Measurements from ENCODE around the gene VOPP1.
"Not testable (repeated sequence)": the region's sequence is repeated elsewhere in the genome, so short reads cannot be mapped to it uniquely, and the experiment has no call there.

Gene VOPP1

GRCh38 chr7:55572378-55573233 lies at the start of gene VOPP1:
TSS of gene VOPP1 (minus strand) at chr7:55572502. CDS start at chr7:55572324, 178 bp downstream.
- peak; percentile 79 for DNase-seq (ENCODE audit: low spot score)

GRCh38 chr7:55618913-55619312 lies 46.6 kb upstream of the VOPP1 start:
- no peak for DNase-seq (ENCODE audit: low spot score)

- DNase-seq (ENCODE audit: low spot score), result not testable (repeated sequence)
Measured at GRCh38 chr7:55614365-55615064, 42.2 kb upstream of the VOPP1 start.

GRCh38 chr7:55609726-55610125 lies 37.4 kb upstream of the VOPP1 start:
- DNase-seq (ENCODE audit: low spot score), result not testable (repeated sequence)

- DNase-seq (ENCODE audit: low spot score), result not testable (repeated sequence)
Measured at GRCh38 chr7:55605661-55606060, 33.4 kb upstream of the VOPP1 start.

GRCh38 chr7:55597944-55598499 lies 25.7 kb upstream of the VOPP1 start:
- peak; percentile 65 for DNase-seq (ENCODE audit: low spot score)

- DNase-seq (ENCODE audit: low spot score), result not testable (repeated sequence)
Measured at GRCh38 chr7:55597214-55597739, 25.0 kb upstream of the VOPP1 start.

GRCh38 chr7:55595511-55595910 lies 23.2 kb upstream of the VOPP1 start:
- DNase-seq (ENCODE audit: low spot score), result no peak

- DNase-seq (ENCODE audit: low spot score), result no peak
Measured at GRCh38 chr7:55594870-55595269, 22.6 kb upstream of the VOPP1 start.

- DNase-seq (ENCODE audit: low spot score), result no peak
Measured at GRCh38 chr7:55594414-55594813, 22.1 kb upstream of the VOPP1 start.

- peak; percentile 81 for DNase-seq (ENCODE audit: low spot score)
Measured at GRCh38 chr7:55593515-55594318, 21.4 kb upstream of the VOPP1 start.

- DNase-seq (ENCODE audit: low spot score), result no peak
Measured at GRCh38 chr7:55593172-55593514, 20.8 kb upstream of the VOPP1 start.

- DNase-seq (ENCODE audit: low spot score), result no peak
Measured at GRCh38 chr7:55592492-55592891, 20.2 kb upstream of the VOPP1 start.

GRCh38 chr7:55591282-55591931 lies 19.1 kb upstream of the VOPP1 start:
- DNase-seq (ENCODE audit: low spot score), result no peak

- DNase-seq (ENCODE audit: low spot score), result no peak
Measured at GRCh38 chr7:55590517-55591281, 18.4 kb upstream of the VOPP1 start.

- no peak for DNase-seq (ENCODE audit: low spot score)
Measured at GRCh38 chr7:55589905-55590304, 17.6 kb upstream of the VOPP1 start.

- DNase-seq (ENCODE audit: low spot score), result no peak
Measured at GRCh38 chr7:55588976-55589604, 16.8 kb upstream of the VOPP1 start.

GRCh38 chr7:55588379-55588699 lies 16.0 kb upstream of the VOPP1 start:
- DNase-seq (ENCODE audit: low spot score), result no peak

- no peak for DNase-seq (ENCODE audit: low spot score)
Measured at GRCh38 chr7:55587687-55588378, 15.5 kb upstream of the VOPP1 start.

GRCh38 chr7:55582656-55583055 lies 10.4 kb upstream of the VOPP1 start:
- DNase-seq (ENCODE audit: low spot score), result not testable (repeated sequence)
